GM20000 (cell line): ENCODE results near the gene CTTNBP2.
A peak's percentile ranks its signal among the peaks of the same experiment; 100 is the strongest.

ENCODE experiments used
- DNase-seq: peaks from one replicate; pipeline ENCODE4 v3.0.0; 2012; ENCODE audit warnings: low spot score
- TF ChIP-seq, protein P1 (sequence below): IDR thresholded peaks from 2 replicates; pipeline ENCODE4 v1.5.1; 2012; ENCODE audit warnings: mild to moderate bottlenecking, control low read depth; ENCODE audit errors: extremely low read depth, missing control alignments

CTTNBP2 gene

DNA sequence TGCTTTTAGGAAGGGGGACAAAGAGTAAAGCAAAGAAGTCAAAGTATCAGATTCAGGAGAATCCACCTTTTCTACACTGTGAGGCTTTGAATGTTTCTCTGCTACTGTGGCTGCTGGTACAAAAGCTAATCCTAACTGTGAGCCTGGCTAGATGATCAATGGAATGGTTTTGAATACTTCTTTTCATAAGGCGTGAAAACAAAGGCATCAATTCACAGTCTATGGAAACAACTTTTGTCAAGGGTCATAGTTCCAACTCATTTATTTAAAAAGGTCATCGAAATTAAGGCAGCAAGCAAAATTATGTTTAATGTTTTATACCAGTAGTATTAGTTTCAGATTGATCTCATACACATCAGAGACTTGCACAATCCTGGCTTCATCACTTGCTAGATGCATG, 118.1 kb downstream of the CTTNBP2 start:
- TF ChIP-seq, protein P1, sequence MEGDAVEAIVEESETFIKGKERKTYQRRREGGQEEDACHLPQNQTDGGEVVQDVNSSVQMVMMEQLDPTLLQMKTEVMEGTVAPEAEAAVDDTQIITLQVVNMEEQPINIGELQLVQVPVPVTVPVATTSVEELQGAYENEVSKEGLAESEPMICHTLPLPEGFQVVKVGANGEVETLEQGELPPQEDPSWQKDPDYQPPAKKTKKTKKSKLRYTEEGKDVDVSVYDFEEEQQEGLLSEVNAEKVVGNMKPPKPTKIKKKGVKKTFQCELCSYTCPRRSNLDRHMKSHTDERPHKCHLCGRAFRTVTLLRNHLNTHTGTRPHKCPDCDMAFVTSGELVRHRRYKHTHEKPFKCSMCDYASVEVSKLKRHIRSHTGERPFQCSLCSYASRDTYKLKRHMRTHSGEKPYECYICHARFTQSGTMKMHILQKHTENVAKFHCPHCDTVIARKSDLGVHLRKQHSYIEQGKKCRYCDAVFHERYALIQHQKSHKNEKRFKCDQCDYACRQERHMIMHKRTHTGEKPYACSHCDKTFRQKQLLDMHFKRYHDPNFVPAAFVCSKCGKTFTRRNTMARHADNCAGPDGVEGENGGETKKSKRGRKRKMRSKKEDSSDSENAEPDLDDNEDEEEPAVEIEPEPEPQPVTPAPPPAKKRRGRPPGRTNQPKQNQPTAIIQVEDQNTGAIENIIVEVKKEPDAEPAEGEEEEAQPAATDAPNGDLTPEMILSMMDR, result no peak
- DNase-seq, result no peak

DNA sequence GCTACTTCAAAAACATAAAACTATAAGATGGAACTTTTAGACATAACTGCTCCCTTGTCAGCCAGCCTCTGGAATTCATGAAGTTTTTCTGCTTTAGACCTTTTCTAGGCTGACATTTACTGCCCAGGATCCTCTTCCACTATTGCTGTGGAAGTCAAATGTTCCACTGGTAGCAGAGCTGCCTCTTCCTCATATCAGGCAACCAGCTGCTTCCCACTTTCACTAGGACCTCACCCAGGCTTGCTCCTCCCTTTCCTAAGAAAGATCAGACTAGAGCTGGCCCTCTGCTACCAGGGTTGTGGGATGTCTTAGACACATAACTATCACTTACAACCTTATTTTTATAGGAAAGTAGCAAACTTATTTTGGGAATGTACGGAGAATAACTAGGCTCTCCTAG, 121.5 kb downstream of the CTTNBP2 start:
- TF ChIP-seq, protein P1, result no peak

DNA sequence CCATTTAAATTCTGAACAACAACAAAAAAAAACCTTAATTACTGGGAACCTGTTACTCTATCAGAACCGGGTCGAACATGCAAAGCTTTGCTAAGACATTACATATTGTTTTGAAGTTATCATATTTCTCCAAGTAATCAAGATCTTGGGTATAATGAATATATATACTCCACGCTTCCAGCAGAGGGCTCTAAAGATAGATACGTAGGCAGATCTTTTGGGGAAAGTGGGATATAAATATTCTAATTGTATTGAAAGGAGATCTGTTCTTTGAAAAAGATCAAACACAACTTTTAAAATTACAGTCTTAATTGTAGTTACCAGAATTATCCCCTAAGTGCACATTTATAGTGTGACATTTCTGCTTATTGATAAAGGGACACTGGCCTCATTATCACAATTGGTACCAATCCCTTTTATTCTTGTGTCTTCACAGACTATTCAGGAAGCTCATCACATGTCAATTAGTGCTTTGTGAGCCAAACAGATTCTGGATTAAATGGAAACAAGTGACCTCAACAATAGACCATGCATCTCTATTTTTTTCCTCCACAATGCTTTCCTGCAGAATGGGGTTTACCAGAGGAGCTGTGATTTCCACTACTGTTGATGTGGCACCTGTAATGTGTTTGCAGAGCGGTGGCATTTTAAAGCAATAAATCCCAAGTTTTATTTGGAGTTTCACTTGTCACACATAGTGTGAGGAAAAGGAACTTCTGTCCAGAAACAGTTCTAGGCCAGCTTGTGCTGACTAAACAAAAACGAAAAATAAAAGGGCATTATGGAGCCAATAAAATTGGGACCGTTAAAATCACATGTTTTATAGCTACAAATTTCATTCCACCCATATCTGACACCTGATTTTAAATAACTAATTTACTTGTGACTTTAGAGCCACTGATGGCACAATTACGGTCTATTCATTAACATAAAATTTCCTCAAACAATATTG, 122.4 kb downstream of the CTTNBP2 start:
- TF ChIP-seq, protein P1, result peak; percentile 53
- peak; percentile 15 for DNase-seq

More for the DNA sequence above, 121.5 kb downstream of the CTTNBP2 start:
- no peak for DNase-seq

DNA sequence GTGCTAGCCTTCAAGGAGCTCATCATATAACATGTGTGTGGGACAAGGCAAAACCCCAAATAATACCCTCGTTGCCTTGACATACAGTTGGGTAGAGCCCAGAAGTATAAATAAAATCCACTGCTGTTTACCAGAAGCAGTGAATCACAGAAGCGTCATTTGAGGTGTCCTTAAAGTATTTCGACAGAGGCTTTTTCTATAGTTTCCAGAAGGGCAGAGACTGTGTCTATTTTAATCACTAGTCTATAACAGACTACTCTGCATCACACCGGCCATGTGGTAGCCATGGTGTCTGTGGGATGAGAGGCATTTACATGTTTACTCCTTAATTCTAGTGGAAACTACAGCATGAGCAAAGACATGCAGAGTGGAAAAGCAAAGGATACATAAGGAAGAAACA, 131.3 kb downstream of the CTTNBP2 start:
- TF ChIP-seq, protein P1, result no peak
- no peak for DNase-seq

DNA sequence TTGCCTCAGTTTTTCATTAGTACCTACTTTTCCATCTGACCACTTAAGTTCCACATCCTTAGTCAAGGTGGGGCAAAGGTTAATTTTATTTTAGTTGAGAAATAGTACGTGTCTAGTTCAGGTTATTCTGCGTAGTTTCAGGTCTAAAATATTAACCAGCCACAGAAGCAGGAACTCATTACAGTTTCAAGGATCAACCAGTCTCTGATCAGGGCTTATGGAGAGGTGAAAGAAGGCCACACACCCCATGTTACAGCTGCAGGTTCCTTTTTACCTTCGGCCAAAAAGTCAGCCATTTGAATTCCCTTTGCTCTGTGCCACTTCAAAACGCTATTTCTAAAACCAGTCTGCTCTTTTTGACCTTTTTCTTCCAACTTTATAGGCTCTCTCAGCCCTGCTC, 134.2 kb downstream of the CTTNBP2 start:
- no peak for DNase-seq
- TF ChIP-seq, protein P1, result no peak

DNA sequence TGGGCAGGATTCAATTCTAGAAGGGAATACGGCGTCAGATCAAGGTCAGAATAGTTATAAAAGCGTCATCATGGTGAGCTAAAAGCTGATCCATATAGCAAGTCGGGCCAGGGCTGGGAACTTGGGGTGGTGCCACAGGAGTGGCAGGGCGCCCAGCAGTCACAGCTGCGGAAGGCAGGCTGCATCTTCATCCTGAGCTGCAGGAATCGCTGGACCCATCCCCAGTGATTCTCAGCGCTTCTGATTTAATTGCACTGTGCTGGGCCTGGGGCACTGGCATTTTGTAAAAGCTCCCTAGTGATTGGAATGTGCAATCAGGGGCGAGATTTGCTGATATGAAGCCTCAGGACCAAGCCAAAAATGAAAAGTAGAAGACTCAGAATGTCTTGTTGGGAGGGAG, 135.3 kb downstream of the CTTNBP2 start:
- DNase-seq, result no peak
- TF ChIP-seq, protein P1, result no peak

DNA sequence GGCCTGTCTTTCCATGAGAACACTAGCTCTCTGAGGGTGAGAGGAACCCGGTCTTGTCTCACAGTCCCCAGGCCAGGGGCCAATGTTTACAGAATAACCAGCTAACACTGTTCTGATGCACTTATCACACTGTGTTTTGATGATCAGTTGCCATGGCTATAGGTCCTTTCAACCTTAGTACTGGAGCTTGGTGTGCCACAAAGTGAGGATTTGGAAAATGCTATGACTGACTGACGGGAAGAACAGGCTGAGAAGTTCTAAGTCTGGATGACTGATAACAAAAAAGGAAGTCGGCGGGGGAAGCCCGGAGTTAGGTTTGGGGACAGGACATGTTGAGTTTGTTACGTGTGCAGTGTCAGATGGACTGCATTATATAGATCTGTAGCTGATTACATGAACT, 141.8 kb downstream of the CTTNBP2 start:
- DNase-seq, result peak; percentile 62
- TF ChIP-seq, protein P1, result no peak
